ENCODE results near the gene MAN1C1.
A peak's percentile ranks its signal among the peaks of the same experiment; 100 is the strongest.

The MAN1C1 gene

GRCh38 chr1:25744636-25745425 lies 128.2 kb downstream of the MAN1C1 start:
- DNase-seq: no peak

GRCh38 chr1:25746299-25747045 lies 129.9 kb downstream of the MAN1C1 start:
- DNase-seq: no peak

GRCh38 chr1:25747046-25747719 lies 130.6 kb downstream of the MAN1C1 start:
- DNase-seq: no peak

- no peak for DNase-seq
These were observed 132.1 kb downstream of the MAN1C1 start for GRCh38 chr1:25748531-25749205.

GRCh38 chr1:25750923-25751605 lies 134.5 kb downstream of the MAN1C1 start:
- DNase-seq: no peak

GRCh38 chr1:25754470-25755181 lies 138.0 kb downstream of the MAN1C1 start:
- peak; percentile 53 for DNase-seq

GRCh38 chr1:25755475-25756125 lies 139.0 kb downstream of the MAN1C1 start:
- no peak for DNase-seq

- no peak for DNase-seq
These were observed 139.6 kb downstream of the MAN1C1 start for GRCh38 chr1:25756215-25756614.

GRCh38 chr1:25757151-25757845 lies 140.7 kb downstream of the MAN1C1 start:
- DNase-seq: no peak

GRCh38 chr1:25757846-25758185 lies 141.2 kb downstream of the MAN1C1 start:
- DNase-seq: no peak

- no peak for DNase-seq
These were observed 142.0 kb downstream of the MAN1C1 start for GRCh38 chr1:25758466-25759070.

GRCh38 chr1:25760122-25760719 lies 143.6 kb downstream of the MAN1C1 start:
- no peak for DNase-seq

- no peak for DNase-seq
These were observed 144.3 kb downstream of the MAN1C1 start for GRCh38 chr1:25760871-25761270.

- DNase-seq: no peak
These were observed 146.9 kb downstream of the MAN1C1 start for GRCh38 chr1:25763493-25763892.

- DNase-seq: no peak
These were observed 148.7 kb downstream of the MAN1C1 start for GRCh38 chr1:25765136-25765922.

GRCh38 chr1:25765923-25766589 lies 149.5 kb downstream of the MAN1C1 start:
- no peak for DNase-seq

- DNase-seq: no peak
These were observed 150.3 kb downstream of the MAN1C1 start for GRCh38 chr1:25766721-25767436.

- no peak for DNase-seq
These were observed 150.8 kb downstream of the MAN1C1 start for GRCh38 chr1:25767437-25767770.

Data from activated T-cell treated with anti-CD3 and anti-CD28 coated beads, Interleukin-2, amount 50 U/mL, for 1 hour (primary cell).